ENCODE data around the gene WASL.

DNA sequence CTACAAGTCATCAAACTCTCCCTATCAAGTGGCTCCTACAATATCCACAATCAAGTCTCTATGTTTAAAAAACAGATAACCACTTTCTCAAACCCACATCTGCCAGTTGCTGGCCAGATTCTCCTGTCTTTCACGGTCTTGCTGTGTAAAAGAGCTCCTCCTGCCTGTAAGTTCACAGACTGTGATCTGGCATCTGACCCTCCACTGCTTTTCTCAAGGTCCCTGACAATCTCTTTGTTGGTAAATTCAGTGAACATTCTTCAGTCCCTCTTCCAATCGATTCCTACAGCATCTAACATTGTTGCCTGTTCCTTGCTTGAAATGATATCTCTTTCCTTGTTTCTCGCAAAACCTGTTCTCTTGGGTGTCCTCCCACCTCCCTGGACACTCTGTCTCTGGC, 111.6 kb downstream of the WASL start:
- no peak for TF ChIP-seq POLR2AphosphoS5 (IDR thresholded peaks at IDR 0.05)
- TF ChIP-seq CTCF (IDR thresholded peaks at IDR 0.05), result no peak
- no peak for TF ChIP-seq POLR2A (IDR thresholded peaks at IDR 0.05)
